Memory B cell (primary cell): ENCODE measurements around the gene SFI1.
"Not testable (repeated sequence)": the region's sequence is repeated elsewhere in the genome, so short reads cannot be mapped to it uniquely, and the experiment has no call there.

Experiments used
- ATAC-seq: fragments of 150-1000 bp; cut with Tn5 transposase; 2 replicates; pipeline ENCODE4 v1.10.0; 2021; ENCODE audit warnings: low read depth, mild to moderate bottlenecking, moderate library complexity
- DNase-seq, 2 donors: peaks; one replicate each; pipeline ENCODE4 v3.0.0; 2022; ENCODE audit warnings: low spot score in 2 of 2
- H3K27ac Mint-ChIP-seq: one replicate; pipeline ENCODE4 v1.8.0; 2022; ENCODE audit warnings: mild to moderate bottlenecking, moderate library complexity, mixed read lengths
- H3K27me3 Mint-ChIP-seq: one replicate; pipeline ENCODE4 v1.8.0; 2022; ENCODE audit warnings: mixed read lengths
- H3K36me3 Mint-ChIP-seq: one replicate; pipeline ENCODE4 v1.8.0; 2022; ENCODE audit warnings: mild to moderate bottlenecking, mixed read lengths
- H3K4me1 Mint-ChIP-seq: one replicate; pipeline ENCODE4 v1.8.0; 2022; ENCODE audit warnings: mixed read lengths
- H3K4me3 Mint-ChIP-seq: one replicate; pipeline ENCODE4 v1.8.0; 2022; ENCODE audit warnings: mild to moderate bottlenecking, moderate library complexity, mixed read lengths
- H3K9me3 Mint-ChIP-seq: one replicate; pipeline ENCODE4 v1.8.0; 2022; ENCODE audit warnings: mixed read lengths

SFI1 gene

GRCh38 chr22:31496007-31496734 lies at the start of gene SFI1:
Gene SFI1, plus strand, starts transcription at chr22:31496536. Its CDS starts 11,749 bp downstream, at chr22:31508285.
- no peaks in the 10 kb centered on the region for H3K9me3 Mint-ChIP-seq
- peak within 1 kb of the TSS; percentile 93 for H3K4me3 Mint-ChIP-seq
- H3K27ac Mint-ChIP-seq: peak within 1 kb of the TSS; percentile 92
- DNase-seq: peak; percentile 92 to 97
- H3K36me3 Mint-ChIP-seq: no peaks in the 10 kb centered on the region
- H3K4me1 Mint-ChIP-seq: peaks cover 14% of the 10 kb centered on the region
- no peaks in the 10 kb centered on the region for H3K27me3 Mint-ChIP-seq
- ATAC-seq: peak; percentile 81

GRCh38 chr22:31446767-31447166 lies 49.6 kb upstream of the SFI1 start:
- Mint-ChIP-seq H3K36me3 (peaks cover 18% of the 10 kb centered on the region), H3K9me3 (no peaks in the 10 kb centered on the region), H3K27me3 (no peaks in the 10 kb centered on the region), H3K4me3 (no peak overlapping the region), H3K27ac (no peak overlapping the region), H3K4me1 (peaks cover 12% of the 10 kb centered on the region)
- ATAC-seq: no peak
- no peak for DNase-seq

GRCh38 chr22:31447337-31447736 lies 49.0 kb upstream of the SFI1 start:
- Mint-ChIP-seq H3K27me3 (no peaks in the 10 kb centered on the region), H3K4me3 (no peak overlapping the region), H3K36me3 (peaks cover 13% of the 10 kb centered on the region), H3K27ac (no peak overlapping the region), H3K4me1 (peaks cover 15% of the 10 kb centered on the region), H3K9me3 (no peaks in the 10 kb centered on the region)
- DNase-seq (no peak), ATAC-seq (no peak)

- Mint-ChIP-seq H3K4me3 (no peak overlapping the region), H3K9me3 (no peaks in the 10 kb centered on the region), H3K27ac (no peak overlapping the region), H3K4me1 (peaks cover 15% of the 10 kb centered on the region), H3K36me3 (peaks cover 6% of the 10 kb centered on the region), H3K27me3 (no peaks in the 10 kb centered on the region)
- ATAC-seq (no peak), DNase-seq (no peak)
Observed at GRCh38 chr22:31448382-31448781, 48.0 kb upstream of the SFI1 start.

- Mint-ChIP-seq H3K4me1 (peaks cover 15% of the 10 kb centered on the region), H3K27ac (peak overlapping the region; percentile 55), H3K9me3 (no peaks in the 10 kb centered on the region), H3K36me3 (peaks cover 6% of the 10 kb centered on the region), H3K27me3 (no peaks in the 10 kb centered on the region), H3K4me3 (no peak overlapping the region)
- DNase-seq (no peak), ATAC-seq (peak; percentile 69)
Observed at GRCh38 chr22:31449506-31449905, 46.8 kb upstream of the SFI1 start.

GRCh38 chr22:31451709-31452571 lies 44.4 kb upstream of the SFI1 start:
- DNase-seq (peak in 1 of 2 donors; percentile 26), ATAC-seq (peak; percentile 76)
- Mint-ChIP-seq H3K9me3 (no peaks in the 10 kb centered on the region), H3K4me3 (no peak overlapping the region), H3K27me3 (no peaks in the 10 kb centered on the region), H3K36me3 (peaks cover 3% of the 10 kb centered on the region), H3K4me1 (peaks cover 15% of the 10 kb centered on the region), H3K27ac (peak overlapping the region; percentile 65)

GRCh38 chr22:31461699-31462098 lies 34.6 kb upstream of the SFI1 start:
- no peak for DNase-seq
- no peak overlapping the region for H3K27ac Mint-ChIP-seq
- ATAC-seq: no peak
- peaks cover 33% of the 10 kb centered on the region for H3K36me3 Mint-ChIP-seq
- H3K27me3 Mint-ChIP-seq: no peaks in the 10 kb centered on the region
- H3K9me3 Mint-ChIP-seq: no peaks in the 10 kb centered on the region
- peaks cover 2% of the 10 kb centered on the region for H3K4me1 Mint-ChIP-seq
- H3K4me3 Mint-ChIP-seq: no peak overlapping the region

GRCh38 chr22:31465307-31465706 lies 31.0 kb upstream of the SFI1 start:
- no peaks in the 10 kb centered on the region for H3K27me3 Mint-ChIP-seq
- H3K4me3 Mint-ChIP-seq: no peak overlapping the region
- no peak overlapping the region for H3K27ac Mint-ChIP-seq
- DNase-seq: no peak
- H3K36me3 Mint-ChIP-seq: peaks cover 33% of the 10 kb centered on the region
- no peak for ATAC-seq
- H3K4me1 Mint-ChIP-seq: peaks cover 2% of the 10 kb centered on the region
- H3K9me3 Mint-ChIP-seq: no peaks in the 10 kb centered on the region

- H3K36me3 Mint-ChIP-seq: peaks cover 4% of the 10 kb centered on the region
Observed at GRCh38 chr22:31474743-31475142, 21.6 kb upstream of the SFI1 start.

GRCh38 chr22:31475800-31476199 lies 20.5 kb upstream of the SFI1 start:
- no peak overlapping the region for H3K4me3 Mint-ChIP-seq
- ATAC-seq (no peak), DNase-seq (no peak)
- peak overlapping the region; percentile 50 for H3K27ac Mint-ChIP-seq
- peaks cover 4% of the 10 kb centered on the region for H3K36me3 Mint-ChIP-seq
- H3K4me1 Mint-ChIP-seq: peaks cover 8% of the 10 kb centered on the region
- H3K9me3 Mint-ChIP-seq: no peaks in the 10 kb centered on the region
- no peaks in the 10 kb centered on the region for H3K27me3 Mint-ChIP-seq

More at GRCh38 chr22:31474743-31475142, 21.6 kb upstream of the SFI1 start:
- H3K4me3 Mint-ChIP-seq: no peak overlapping the region
- ATAC-seq (no peak), DNase-seq (no peak)
- H3K4me1 Mint-ChIP-seq: peaks cover 8% of the 10 kb centered on the region
- no peak overlapping the region for H3K27ac Mint-ChIP-seq
- H3K27me3 Mint-ChIP-seq: no peaks in the 10 kb centered on the region
- no peaks in the 10 kb centered on the region for H3K9me3 Mint-ChIP-seq

GRCh38 chr22:31477329-31477728 lies 19.0 kb upstream of the SFI1 start:
- H3K27ac Mint-ChIP-seq: peak overlapping the region; percentile 91
- no peaks in the 10 kb centered on the region for H3K9me3 Mint-ChIP-seq
- no peaks in the 10 kb centered on the region for H3K27me3 Mint-ChIP-seq
- ATAC-seq (peak; percentile 98), DNase-seq (peak in 1 of 2 donors; percentile 33)
- H3K36me3 Mint-ChIP-seq: peaks cover 8% of the 10 kb centered on the region
- H3K4me1 Mint-ChIP-seq: peaks cover 8% of the 10 kb centered on the region
- H3K4me3 Mint-ChIP-seq: peak overlapping the region; percentile 43

GRCh38 chr22:31481129-31481528 lies 15.2 kb upstream of the SFI1 start:
- Mint-ChIP-seq H3K27ac (no peak overlapping the region), H3K27me3 (no peaks in the 10 kb centered on the region), H3K36me3 (peaks cover 11% of the 10 kb centered on the region), H3K9me3 (no peaks in the 10 kb centered on the region), H3K4me3 (no peak overlapping the region), H3K4me1 (peaks cover 6% of the 10 kb centered on the region)
- no peak for DNase-seq
- ATAC-seq: no peak

GRCh38 chr22:31482470-31482869 lies 13.9 kb upstream of the SFI1 start:
- not testable (repeated sequence) for DNase-seq, H3K4me1 Mint-ChIP-seq, H3K4me3 Mint-ChIP-seq, H3K27ac Mint-ChIP-seq, ATAC-seq, H3K27me3 Mint-ChIP-seq, H3K9me3 Mint-ChIP-seq
- peaks cover 11% of the 10 kb centered on the region for H3K36me3 Mint-ChIP-seq

GRCh38 chr22:31486369-31486768 lies 10.0 kb upstream of the SFI1 start:
- not testable (repeated sequence) for H3K27me3 Mint-ChIP-seq, H3K9me3 Mint-ChIP-seq, H3K4me3 Mint-ChIP-seq, DNase-seq, H3K27ac Mint-ChIP-seq, ATAC-seq, H3K36me3 Mint-ChIP-seq
- peaks cover 13% of the 10 kb centered on the region for H3K4me1 Mint-ChIP-seq
